B cell (primary cell): Measurements from ENCODE around the gene LPCAT1. TPM values are rescaled to one million over a fixed set of nuclear protein-coding genes. Genes with fewer than 3 reads are reported as not detected.

Experiments used
- ATAC-seq: fragments of 200-7000 bp; cut with Tn5 transposase; one replicate; pipeline ENCODE4 v1.10.0; 2021; ENCODE audit warnings: low read depth, mild to moderate bottlenecking, moderate number of reproducible peaks, moderate library complexity
- CTCF ChIA-PET: fragments of 350-600 bp; sonication (Branson Sonifier 250); formaldehyde crosslinking; loops from one replicate; lab custom pipeline; 2021; ENCODE audit warnings: antibody characterized with exemption, inconsistent platforms; lab: Charles Lee
- POLR2A ChIA-PET: fragments of 350-600 bp; sonication (Branson Sonifier 250); formaldehyde crosslinking; loops from one replicate; lab custom pipeline; 2021; ENCODE audit warnings: antibody characterized with exemption; lab: Charles Lee
- DNase-seq: peaks from one replicate; pipeline ENCODE4 v3.0.0; 2013
- H2AFZ ChIP-seq: 2 replicates; pipeline ENCODE4 v1.6.1; 2012; ENCODE audit warnings: mild to moderate bottlenecking, low read depth, low read length; ENCODE audit not compliant: insufficient read depth, poor library complexity, severe bottlenecking
- H3K27ac ChIP-seq, 2 donors: 1 replicate in 1 of 2; 2 replicates in 1 of 2; pipeline ENCODE4 v1.5.1; 2012 to 2013; ENCODE audit warnings: low read length in 2 of 2, mild to moderate bottlenecking in 2 of 2, moderate library complexity in 1 of 2
- H3K27me3 ChIP-seq, 4 experiments: fragments of 200-600 bp in 1 of 4; sonication (generic) in 1 of 4; replicated peaks in 1 of 4; 1 replicate in 2 of 4; 2 replicates in 2 of 4; pipeline versions ENCODE4 v1.6.1 to v1.7.0; 2013 to 2016; ENCODE audit warnings: low read length in 3 of 4, mild to moderate bottlenecking in 2 of 4, mixed read lengths in 1 of 4, moderate library complexity in 1 of 4; ENCODE audit not compliant: insufficient read depth in 4 of 4, control insufficient read depth in 3 of 4; ENCODE audit errors: control extremely low read depth in 1 of 4
- H3K36me3 ChIP-seq, 2 experiments: replicated peaks in 1 of 2; 1 replicate in 1 of 2; 2 replicates in 1 of 2; pipeline versions ENCODE4 v1.6.1 to v1.7.1; 2013; ENCODE audit warnings: low read length in 1 of 2; ENCODE audit not compliant: insufficient read depth in 2 of 2, control insufficient read depth in 1 of 2; ENCODE audit errors: control extremely low read depth in 1 of 2, extremely low read depth in 1 of 2
- H3K4me1 ChIP-seq, 2 donors: fragments of 200-600 bp in 1 of 2; sonication (generic) in 1 of 2; 1 replicate in 1 of 2; 2 replicates in 1 of 2; pipeline versions ENCODE4 v1.5.1 to v1.6.1; 2013 to 2017; ENCODE audit warnings: low read length in 2 of 2; ENCODE audit not compliant: control insufficient read depth in 2 of 2, insufficient read depth in 2 of 2
- H3K4me2 ChIP-seq: replicated peaks from 2 replicates; pipeline ENCODE3; 2012; ENCODE audit warnings: mild to moderate bottlenecking, low read depth, low read length; ENCODE audit not compliant: poor library complexity, severe bottlenecking
- H3K4me3 ChIP-seq, 5 experiments: fragments of 200-600 bp in 1 of 5; sonication (generic) in 1 of 5; 1 replicate in 3 of 5; 2 replicates in 2 of 5; pipeline versions ENCODE4 v1.5.1 to v1.7.0; 2011 to 2016; ENCODE audit warnings: low read length in 4 of 5, mild to moderate bottlenecking in 4 of 5, low read depth in 2 of 5, control low read depth in 1 of 5, moderate library complexity in 1 of 5; ENCODE audit not compliant: insufficient read depth in 1 of 5; ENCODE audit errors: control extremely low read depth in 1 of 5, extremely low read depth in 1 of 5
- H3K79me2 ChIP-seq: fragments of 200-600 bp; sonication (generic); one replicate; pipeline ENCODE4 v1.6.0; 2016; ENCODE audit warnings: low read length; ENCODE audit not compliant: control insufficient read depth, insufficient read depth
- H3K9ac ChIP-seq: fragments of 200-600 bp; sonication (generic); 2 replicates; pipeline ENCODE4 v1.6.1; 2017; ENCODE audit warnings: mild to moderate bottlenecking, low read length, moderate library complexity
- H3K9me3 ChIP-seq, 3 donors: one replicate each; pipeline versions ENCODE4 v1.6.1 to v1.7.1; 2013; ENCODE audit warnings: low read length in 2 of 3; ENCODE audit not compliant: control insufficient read depth in 2 of 3, insufficient read depth in 1 of 3; ENCODE audit errors: control extremely low read depth in 1 of 3
- H4K20me1 ChIP-seq: 2 replicates; pipeline ENCODE4 v1.6.0; 2012; ENCODE audit warnings: mild to moderate bottlenecking, low read length; ENCODE audit not compliant: insufficient read depth, control insufficient read depth, poor library complexity, severe bottlenecking
- H3K27ac Mint-ChIP-seq: one replicate; pipeline ENCODE4 v1.8.0; 2021; ENCODE audit warnings: mixed read lengths
- H3K27me3 Mint-ChIP-seq: one replicate; pipeline ENCODE4 v1.8.0; 2021; ENCODE audit warnings: mixed read lengths
- H3K4me1 Mint-ChIP-seq: one replicate; pipeline ENCODE4 v1.8.0; 2021; ENCODE audit warnings: mixed read lengths
- H3K4me3 Mint-ChIP-seq: one replicate; pipeline ENCODE4 v1.8.0; 2021; ENCODE audit warnings: mixed read lengths
- H3K9me3 Mint-ChIP-seq: one replicate; pipeline ENCODE4 v1.8.0; 2022; ENCODE audit warnings: mixed read lengths; ENCODE audit not compliant: insufficient read depth
- CTCF ChIP-seq: fragments of 200-600 bp; IDR thresholded peaks from one replicate; pipeline ENCODE4 v1.8.0; 2022; ENCODE audit warnings: antibody characterized with exemption, mild to moderate bottlenecking
- EZH2 ChIP-seq: IDR thresholded peaks from 2 replicates; pipeline ENCODE4 v1.6.1; 2012; ENCODE audit warnings: borderline replicate concordance, low read depth, mild to moderate bottlenecking, moderate library complexity, low read length; ENCODE audit not compliant: insufficient read depth, poor library complexity, severe bottlenecking
- whole genome bisulfite sequencing: methylation state at CpG from one replicate; pipeline ENCODE4 v1.1.5; 2013; ENCODE audit warnings: missing lambda C conversion rate; ENCODE audit not compliant: insufficient coverage; 5-methylcytosine and 5-hydroxymethylcytosine counted together
- intact Hi-C: fragments of 100-400 bp; cut with micrococcal nuclease; formaldehyde crosslinking; loops from one replicate; pipeline ENCODE4 v1.10.0; 2022
- polyA plus RNA-seq: library from polyadenylated mRNA; depleted of rRNA; stranded (reverse); fragments of >200 nt; gene quantifications from 2 replicates; pipeline ENCODE4 v1.2.3, GENCODE V29; 2012
- total RNA-seq, 2 donors: library from RNA; stranded (reverse); fragments of 120-200 nt in 1 of 2; gene quantifications; 1 replicate in 1 of 2; 2 replicates in 1 of 2; pipeline versions ENCODE4 v1.2.3 to v1.2.4, GENCODE V29; 2013 to 2022

Gene LPCAT1
- total and polyA plus RNA-seq, 2 donors (not counting 1 experiment from before 2014, with no cell fraction given): 94.8 to 159 TPM

- Mint-ChIP-seq H3K27me3 (peaks cover 6% of the 10 kb centered on the region), H3K4me1 (no peaks in the 10 kb centered on the region), H3K9me3 (peaks cover 26% of the 10 kb centered on the region), H3K27ac (no peak overlapping the region), H3K4me3 (no peak overlapping the region)
- DNase-seq (no peak), ATAC-seq (no peak)
- H2AFZ ChIP-seq: no peak overlapping the region
- no peak overlapping the region for H3K9ac ChIP-seq
- no peak for TF ChIP-seq EZH2
- TF ChIP-seq CTCF: no peak
- H3K79me2 ChIP-seq: no peaks in the 10 kb centered on the region
- H3K9me3 ChIP-seq: peaks cover 3 to 51% (median 24%) of the 10 kb centered on the region in 3 donors
- ChIA-PET CTCF (no interaction called here), POLR2A (no interaction called here)
- 88% methylated on average over 22 of the region's 26 CpGs for WGBS
- H3K4me3 ChIP-seq: no peak overlapping the region
- H3K27me3 ChIP-seq: peaks cover 0 to 3% (median 0%) of the 10 kb centered on the region in 4 experiments
- intact Hi-C loops: no loop called here
- H4K20me1 ChIP-seq: no peaks in the 10 kb centered on the region
- H3K4me2 ChIP-seq: no peak overlapping the region
- no peaks in the 10 kb centered on the region for H3K36me3 ChIP-seq
- no peaks in the 10 kb centered on the region for H3K4me1 ChIP-seq
- no peak overlapping the region for H3K27ac ChIP-seq
Measured at GRCh38 chr5:1430121-1430795, 93.5 kb downstream of the LPCAT1 start.

GRCh38 chr5:1429496-1429895 is 94.3 kb downstream of the LPCAT1 start:
- H2AFZ ChIP-seq: no peak overlapping the region
- CTCF ChIA-PET: no interaction called here
- H3K4me2 ChIP-seq: no peak overlapping the region
- Mint-ChIP-seq H3K27me3 (peaks cover 9% of the 10 kb centered on the region), H3K27ac (no peak overlapping the region), H3K4me1 (no peaks in the 10 kb centered on the region), H3K9me3 (peaks cover 26% of the 10 kb centered on the region), H3K4me3 (no peak overlapping the region)
- H4K20me1 ChIP-seq: no peaks in the 10 kb centered on the region
- intact Hi-C loops: no loop called here
- no peaks in the 10 kb centered on the region for H3K79me2 ChIP-seq
- ATAC-seq (no peak), DNase-seq (no peak)
- no peak overlapping the region for H3K9ac ChIP-seq
- no peak overlapping the region for H3K4me3 ChIP-seq
- peaks cover 3 to 55% (median 24%) of the 10 kb centered on the region in 3 donors for H3K9me3 ChIP-seq
- H3K4me1 ChIP-seq: no peaks in the 10 kb centered on the region
- 96% methylated on average over 4 of the region's 5 CpGs for WGBS
- POLR2A ChIA-PET: no interaction called here
- H3K36me3 ChIP-seq: no peaks in the 10 kb centered on the region
- H3K27me3 ChIP-seq: no peaks in the 10 kb centered on the region
- TF ChIP-seq EZH2 (no peak), CTCF (no peak)
- H3K27ac ChIP-seq: no peak overlapping the region
